ENCODE measurements around the gene SRP19. TPM values are rescaled to one million over a fixed set of nuclear protein-coding genes. Genes with fewer than 3 reads are reported as not detected.

Gene SRP19
- total RNA-seq (10 to 100 TPM; 38.5 to 38.7 TPM), polyA plus RNA-seq (ENCODE audit: insufficient read length in 6 of 6) (10 to 100 TPM; 63.7 to 88.2 (median 71.7) TPM)
- long read RNA-seq, donor 1, transcript SRP19-206 (5 exons, 2,841 nt): major isoform, 35 of 193 reads
- long read RNA-seq, donor 1, partial matches to known transcripts: 38 of 193 reads
- long read RNA-seq, donor 1, other reads (novel, unspliced or antisense): 118 of 193 reads
- long read RNA-seq, donor 2, transcript SRP19-206 (5 exons, 2,841 nt): major isoform, 36 of 43 reads
- long read RNA-seq, donor 2, partial matches to known transcripts: 0 of 43 reads
- long read RNA-seq, donor 2, other reads (novel, unspliced or antisense): 0 of 43 reads
- long read RNA-seq, donor 3, transcript SRP19-206 (5 exons, 2,841 nt): major isoform, 16 of 20 reads
- long read RNA-seq, donor 3, partial matches to known transcripts: 0 of 20 reads
- long read RNA-seq, donor 3, other reads (novel, unspliced or antisense): 0 of 20 reads
- long read RNA-seq, donor 4, transcript SRP19-206 (5 exons, 2,841 nt): major isoform, 35 of 38 reads
- long read RNA-seq, donor 4, partial matches to known transcripts: 0 of 38 reads
- long read RNA-seq, donor 4, other reads (novel, unspliced or antisense): 1 of 38 reads
- long read RNA-seq, donor 5, transcript SRP19-206 (5 exons, 2,841 nt): major isoform, 27 of 31 reads
- long read RNA-seq, donor 5, partial matches to known transcripts: 0 of 31 reads
- long read RNA-seq, donor 5, other reads (novel, unspliced or antisense): 0 of 31 reads
- long read RNA-seq, donor 6, transcript SRP19-206 (5 exons, 2,841 nt): major isoform, 30 of 38 reads
- long read RNA-seq, donor 6, partial matches to known transcripts: 0 of 38 reads
- long read RNA-seq, donor 6, other reads (novel, unspliced or antisense): 0 of 38 reads
- long read RNA-seq, donor 7, transcript SRP19-205 (2 exons, 473 nt): minor isoform, 6 of 17 reads
- long read RNA-seq, donor 7, transcript SRP19-206 (5 exons, 2,841 nt): major isoform, 9 of 17 reads
- long read RNA-seq, donor 7, partial matches to known transcripts: 0 of 17 reads
- long read RNA-seq, donor 7, other reads (novel, unspliced or antisense): 0 of 17 reads
- long read RNA-seq, donor 8, transcript SRP19-205 (2 exons, 473 nt): minor isoform, 5 of 36 reads
- long read RNA-seq, donor 8, transcript SRP19-201 (5 exons, 937 nt): minor isoform, 6 of 36 reads
- long read RNA-seq, donor 8, transcript SRP19-206 (5 exons, 2,841 nt): major isoform, 23 of 36 reads
- long read RNA-seq, donor 8, partial matches to known transcripts: 0 of 36 reads
- long read RNA-seq, donor 8, other reads (novel, unspliced or antisense): 0 of 36 reads
- long read RNA-seq, donor 9: 0 reads
- long read RNA-seq, donor 10, transcript SRP19-206 (5 exons, 2,841 nt): major isoform, 35 of 42 reads
- long read RNA-seq, donor 10, partial matches to known transcripts: 0 of 42 reads
- long read RNA-seq, donor 10, other reads (novel, unspliced or antisense): 2 of 42 reads
- long read RNA-seq, donor 11, transcript SRP19-206 (5 exons, 2,841 nt): major isoform, 44 of 52 reads
- long read RNA-seq, donor 11, transcript SRP19-205 (2 exons, 473 nt): minor isoform, 5 of 52 reads
- long read RNA-seq, donor 11, partial matches to known transcripts: 0 of 52 reads
- long read RNA-seq, donor 11, other reads (novel, unspliced or antisense): 0 of 52 reads
- long read RNA-seq, donor 12, transcript SRP19-206 (5 exons, 2,841 nt): major isoform, 13 of 21 reads
- long read RNA-seq, donor 12, partial matches to known transcripts: 0 of 21 reads
- long read RNA-seq, donor 12, other reads (novel, unspliced or antisense): 0 of 21 reads

DNA sequence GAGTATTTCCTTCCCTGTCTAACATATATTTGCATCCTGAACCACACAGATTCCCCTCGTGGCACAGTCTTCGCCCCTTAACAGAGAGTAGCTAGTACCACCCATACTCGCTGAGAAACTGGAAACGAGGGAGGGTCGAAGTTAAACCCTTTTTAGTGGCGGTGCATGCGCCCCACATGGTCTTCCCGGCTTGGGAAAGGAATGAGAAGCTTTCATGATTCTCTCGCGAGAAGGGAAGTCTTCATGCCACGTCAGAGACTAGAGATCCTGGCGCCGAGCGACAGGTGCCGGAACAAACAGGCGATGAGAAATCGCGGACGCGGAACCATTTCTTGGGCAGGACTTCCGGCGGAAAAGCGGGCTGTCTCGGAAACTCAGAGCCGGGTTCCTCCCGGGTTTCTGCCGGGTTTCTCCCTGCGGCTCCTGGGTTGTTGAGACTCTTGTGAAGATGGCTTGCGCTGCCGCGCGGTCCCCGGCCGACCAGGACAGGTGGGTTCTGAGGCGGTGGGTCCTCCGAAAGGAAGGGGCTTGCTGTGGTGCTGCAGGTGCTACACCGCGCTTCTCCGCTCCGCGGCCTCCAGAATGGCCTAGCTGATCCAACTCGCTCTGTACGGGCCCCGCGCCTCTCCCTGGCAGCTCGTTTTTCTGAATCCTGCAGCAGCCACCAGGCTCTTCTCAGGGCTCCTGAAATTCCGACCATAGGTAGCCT is at the start of gene SRP19:
Gene SRP19, plus strand, starts transcription at position 359 of the 709 bp plus-strand sequence. Its CDS starts 90 bp downstream, at position 449.
- intact Hi-C loops (cut with DNase I): no loop called here
- Histone ChIP-seq H3K27ac (peak within 1 kb of the TSS; percentile 69 to 84), H3K9me3 (no peaks in the 10 kb centered on the region), H3K36me3 (peaks cover 0 to 32% of the 10 kb centered on the region in 2 donors), H3K27me3 (peaks cover 0 to 4% of the 10 kb centered on the region in 2 donors), H3K4me3 (peak within 1 kb of the TSS; percentile 69 to 95), H3K4me1 (peaks cover 11 to 32% of the 10 kb centered on the region in 2 donors)
- peak; percentile 99 for ATAC-seq
- TF ChIP-seq CTCF (IDR thresholded peaks at IDR 0.05): no peak
- peak; percentile 93 to 97 (median 96) for DNase-seq

- H3K27me3 ChIP-seq: no peaks in the 10 kb centered on the region
- DNase-seq: no peak
- peaks cover 0 to 49% of the 10 kb centered on the region in 2 donors for H3K36me3 ChIP-seq
- ATAC-seq: no peak
- no peak overlapping the region for H3K4me3 ChIP-seq
- H3K4me1 ChIP-seq: no peaks in the 10 kb centered on the region
- TF ChIP-seq CTCF (IDR thresholded peaks at IDR 0.05): no peak
- no peak overlapping the region for H3K27ac ChIP-seq
- H3K9me3 ChIP-seq: no peaks in the 10 kb centered on the region
- intact Hi-C loops (cut with DNase I): no loop called here
Observed at GRCh38 chr5:112812549-112812948, 48.5 kb upstream of the SRP19 start.

DNA sequence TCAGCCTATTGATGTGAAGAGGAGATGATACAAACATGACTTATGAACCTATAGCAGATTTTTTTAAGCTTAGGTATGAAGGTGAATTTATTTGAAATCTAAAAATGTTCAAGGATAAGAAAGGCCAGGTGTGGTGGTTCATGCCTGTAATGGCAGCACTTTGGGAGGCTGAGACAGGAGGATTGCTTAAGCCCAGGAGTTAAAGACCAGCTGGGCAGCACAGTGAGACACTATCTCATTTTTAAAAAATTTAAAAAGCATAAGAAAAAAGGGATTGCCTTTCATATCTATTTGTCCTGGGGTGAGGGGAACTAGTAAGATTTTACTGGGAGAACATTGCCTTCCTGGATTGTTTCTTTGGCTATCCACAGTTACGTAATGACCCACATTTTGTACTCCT is 40.8 kb upstream of the SRP19 start:
- no peaks in the 10 kb centered on the region for H3K27me3 ChIP-seq
- ATAC-seq (no peak), DNase-seq (no peak)
- H3K27ac ChIP-seq: no peak overlapping the region
- peaks cover 0 to 79% of the 10 kb centered on the region in 2 donors for H3K36me3 ChIP-seq
- TF ChIP-seq CTCF (IDR thresholded peaks at IDR 0.05): no peak
- no peak overlapping the region for H3K4me3 ChIP-seq
- intact Hi-C loops (cut with DNase I): no loop called here
- no peaks in the 10 kb centered on the region for H3K4me1 ChIP-seq
- H3K9me3 ChIP-seq: no peaks in the 10 kb centered on the region

- Histone ChIP-seq H3K4me1 (no peaks in the 10 kb centered on the region), H3K4me3 (no peak overlapping the region), H3K36me3 (peaks cover 0 to 66% of the 10 kb centered on the region in 2 donors), H3K27ac (no peak overlapping the region), H3K9me3 (no peaks in the 10 kb centered on the region), H3K27me3 (no peaks in the 10 kb centered on the region)
- DNase-seq (no peak), ATAC-seq (no peak)
- intact Hi-C loops (cut with DNase I): no loop called here
- no peak for TF ChIP-seq CTCF (IDR thresholded peaks at IDR 0.05)
Observed at GRCh38 chr5:112822456-112822855, 38.6 kb upstream of the SRP19 start.
